RWPE1 (cell line): ENCODE results near the gene ZNF420.
"Not testable (repeated sequence)": the region's sequence is repeated elsewhere in the genome, so short reads cannot be mapped to it uniquely, and the experiment has no call there.

Source experiments
- CTCF ChIA-PET: fragments of 350-600 bp; sonication (Branson Sonifier 250); formaldehyde crosslinking; extraction: SDS; loops from one replicate; lab custom pipeline; 2021; lab: Yijun Ruan, JAX
- POLR2A ChIA-PET: fragments of 400-600 bp; formaldehyde crosslinking; extraction: SDS; loops from one replicate; lab custom pipeline; 2020; ENCODE audit warnings: antibody characterized with exemption; ENCODE audit not compliant: low non-redundant PET; lab: Yijun Ruan, JAX
- DNase-seq: peaks from one replicate; pipeline ENCODE4 v3.0.0; 2012; ENCODE audit warnings: low spot score
- H3K27ac ChIP-seq: fragments of 450-650 bp; 2 replicates; pipeline ENCODE4 v1.5.1; 2017
- CTCF ChIP-seq: fragments of 450-650 bp; conservative IDR thresholded peaks from 2 replicates; pipeline ENCODE4 v1.5.1; 2017; ENCODE audit warnings: low read depth, mild to moderate bottlenecking

The ZNF420 gene

DNA sequence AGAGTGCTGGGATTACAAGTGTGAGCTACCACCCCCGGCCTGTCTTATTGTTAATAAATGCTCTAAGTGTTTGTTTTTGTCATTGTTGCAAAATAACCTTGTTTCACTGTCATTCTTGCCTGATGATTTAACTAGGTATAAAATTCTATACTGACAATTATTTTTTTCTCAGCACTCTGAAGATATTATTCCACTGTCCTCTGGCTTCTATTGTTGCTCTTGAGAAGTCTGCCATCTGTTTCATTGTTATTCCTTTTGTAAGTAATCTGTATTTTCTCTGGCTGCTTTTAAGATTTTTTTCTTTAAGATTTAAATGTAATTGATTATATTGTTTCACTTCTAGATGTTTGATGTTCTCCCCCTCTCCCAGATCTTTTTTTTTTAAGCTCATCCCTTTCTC, 17.6 kb downstream of the ZNF420 start:
- DNase-seq = no peak
- POLR2A ChIA-PET = no interaction called here
- TF ChIP-seq CTCF = no peak
- CTCF ChIA-PET = no interaction called here
- H3K27ac ChIP-seq = no peak overlapping the region

- H3K27ac ChIP-seq = no peak overlapping the region
- ChIA-PET POLR2A (no interaction called here), CTCF (no interaction called here)
- DNase-seq = no peak
- no peak for TF ChIP-seq CTCF
Measured at GRCh38 chr19:37098570-37098969, 20.3 kb downstream of the ZNF420 start.

DNA sequence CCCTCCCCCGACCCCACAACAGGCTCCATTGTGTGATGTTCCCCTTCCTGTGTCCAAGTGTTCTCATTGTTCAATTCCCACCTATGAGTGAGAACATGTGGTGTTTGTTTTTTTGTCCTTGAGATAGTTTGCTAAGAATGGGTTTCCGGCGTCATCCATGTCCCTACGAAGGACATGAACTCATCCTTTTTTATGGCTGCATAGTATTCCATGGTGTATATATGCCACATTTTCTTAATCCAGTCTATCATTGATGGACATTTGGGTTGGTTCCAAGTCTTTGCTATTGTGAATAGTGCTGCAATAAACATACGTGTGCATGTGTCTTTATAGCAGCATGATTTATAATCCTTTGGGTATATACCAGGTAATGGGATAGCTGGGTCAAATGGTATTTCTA, 25.9 kb downstream of the ZNF420 start:
- H3K27ac ChIP-seq, DNase-seq, POLR2A ChIA-PET: not testable (repeated sequence)
- CTCF ChIA-PET = interaction anchor here (0.8 kb wide), 1 partner anchor 1158 kb away, joined by 4 read pairs; no protein-coding TSS in a partner anchor

DNA sequence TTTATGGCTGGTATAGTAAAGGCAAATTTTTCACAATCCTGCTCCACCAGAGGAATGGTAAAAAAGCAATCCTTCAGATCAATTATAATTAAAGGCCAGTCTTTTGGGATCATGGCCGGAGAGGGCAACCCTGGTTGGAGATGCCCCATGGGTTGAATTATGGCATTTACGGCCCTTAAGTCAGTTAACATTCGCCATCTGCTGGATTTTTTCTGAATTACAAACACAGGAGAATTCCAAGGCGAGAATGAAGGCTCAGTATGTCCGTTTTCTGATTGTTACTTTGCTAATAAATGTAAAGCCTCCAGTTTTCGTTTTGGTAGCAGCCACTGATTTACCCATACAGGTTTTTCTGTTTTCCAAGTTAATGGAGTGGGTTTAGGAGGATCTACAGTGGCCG, 33.5 kb downstream of the ZNF420 start:
- POLR2A ChIA-PET, DNase-seq, H3K27ac ChIP-seq, CTCF ChIA-PET: not testable (repeated sequence)

DNA sequence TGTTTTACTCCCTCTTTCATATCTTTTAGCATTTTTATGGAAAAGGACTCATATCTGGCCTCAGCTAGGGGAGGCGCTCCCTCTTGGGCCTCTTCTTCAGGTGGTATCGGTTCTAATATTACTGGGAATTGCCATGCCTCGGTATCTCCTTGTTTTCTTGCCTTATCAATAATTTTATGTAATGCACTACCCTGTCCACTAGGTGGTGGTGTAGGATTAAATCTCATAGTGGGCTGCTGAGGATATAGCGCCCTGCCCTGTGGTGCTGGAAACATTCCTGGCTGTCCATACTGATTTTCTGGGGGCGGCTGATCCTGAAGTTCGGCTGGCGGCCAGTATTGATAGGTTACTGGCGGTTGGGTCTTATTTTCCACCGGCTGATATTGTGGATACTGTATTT, 35.8 kb downstream of the ZNF420 start:
- H3K27ac ChIP-seq = no peak overlapping the region
- ChIA-PET POLR2A (no interaction called here), CTCF (no interaction called here)
- DNase-seq = no peak
- TF ChIP-seq CTCF = no peak

- POLR2A ChIA-PET, H3K27ac ChIP-seq, CTCF ChIA-PET, DNase-seq: not testable (repeated sequence)
Measured at GRCh38 chr19:37122093-37122492, 43.9 kb downstream of the ZNF420 start.

DNA sequence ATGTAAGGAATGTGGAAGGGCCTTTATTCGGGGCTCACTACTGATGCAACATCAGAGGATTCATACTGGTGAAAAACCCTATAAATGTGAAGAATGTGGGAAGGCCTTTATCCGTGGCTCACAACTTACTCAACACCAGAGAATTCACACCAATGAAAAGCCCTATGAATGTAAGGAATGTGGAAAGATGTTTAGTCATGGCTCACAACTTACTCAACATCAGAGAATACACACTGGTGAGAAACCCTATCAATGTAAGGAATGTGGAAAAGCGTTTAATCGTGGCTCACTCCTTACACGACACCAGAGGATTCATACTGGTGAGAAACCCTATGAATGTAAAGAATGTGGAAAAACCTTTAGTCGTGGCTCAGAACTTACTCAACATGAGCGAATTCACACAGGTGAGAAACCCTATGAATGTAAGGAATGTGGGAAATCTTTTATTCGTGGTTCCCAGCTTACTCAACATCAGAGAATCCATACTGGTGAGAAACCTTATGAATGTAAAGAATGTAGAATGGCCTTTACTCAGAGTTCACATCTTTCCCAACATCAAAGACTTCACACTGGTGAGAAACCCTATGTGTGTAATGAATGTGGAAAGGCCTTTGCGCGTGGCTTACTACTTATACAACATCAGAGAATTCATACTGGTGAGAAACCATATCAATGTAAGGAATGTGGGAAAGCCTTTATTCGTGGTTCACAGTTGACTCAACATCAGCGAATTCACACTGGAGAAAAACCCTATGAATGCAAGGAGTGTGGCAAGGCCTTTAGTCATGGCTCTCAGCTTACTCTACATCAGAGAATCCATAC, 50.0 kb downstream of the ZNF420 start:
- ChIA-PET POLR2A (no interaction called here), CTCF (interaction anchor here (0.6 kb wide), 1 partner anchor 325 kb away, joined by 3 read pairs; no protein-coding TSS in a partner anchor)
- DNase-seq = no peak
- H3K27ac ChIP-seq = no peak overlapping the region
- no peak for TF ChIP-seq CTCF

DNA sequence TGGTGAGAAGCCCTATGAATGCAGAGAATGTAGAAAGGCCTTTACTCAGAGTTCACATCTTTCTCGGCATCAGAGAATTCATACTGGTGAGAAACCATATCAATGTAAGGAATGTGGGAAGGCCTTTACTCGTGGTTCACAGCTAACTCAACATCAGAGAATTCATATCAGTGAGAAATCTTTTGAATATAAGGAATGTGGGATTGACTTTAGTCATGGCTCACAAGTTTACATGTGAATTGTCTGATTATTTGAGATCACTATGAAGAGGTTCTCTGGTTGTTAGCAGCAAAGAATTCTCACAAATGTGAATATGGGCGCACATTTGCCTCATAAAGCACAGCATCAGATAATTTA, 50.6 kb downstream of the ZNF420 start:
- TF ChIP-seq CTCF = no peak
- DNase-seq = no peak
- POLR2A ChIA-PET = no interaction called here
- CTCF ChIA-PET = no interaction called here
- H3K27ac ChIP-seq = no peak overlapping the region
